RWPE2 (cell line): ENCODE results near the gene TMEM167B.

Source experiments
- ATAC-seq: fragments of 200-7000 bp; cut with Tn5 transposase; 3 replicates; pipeline ENCODE4 v1.9.1; 2021; ENCODE audit warnings: low read depth
- DNase-seq: peaks from one replicate; pipeline ENCODE4 v3.0.0-alpha.2; 2020; ENCODE audit warnings: low spot score
- H3K27ac ChIP-seq: fragments of 450-650 bp; 2 replicates; pipeline ENCODE4 v1.5.1; 2017; ENCODE audit warnings: mild to moderate bottlenecking; ENCODE audit not compliant: poor library complexity, severe bottlenecking
- H3K27me3 ChIP-seq: fragments of 250-450 bp; sonication (Bioruptor Pico); 2 replicates; pipeline ENCODE4 v1.5.1; 2021; ENCODE audit warnings: mild to moderate bottlenecking, moderate library complexity; ENCODE audit not compliant: insufficient read depth, poor library complexity, severe bottlenecking
- H3K36me3 ChIP-seq: fragments of 250-450 bp; sonication (Bioruptor Pico); 2 replicates; pipeline ENCODE4 v1.5.1; 2020; ENCODE audit warnings: low read depth, mild to moderate bottlenecking, moderate library complexity
- H3K4me1 ChIP-seq: fragments of 250-450 bp; sonication (Bioruptor Pico); 2 replicates; pipeline ENCODE4 v1.5.1; 2021; ENCODE audit warnings: mild to moderate bottlenecking, moderate library complexity; ENCODE audit not compliant: insufficient read depth, poor library complexity, severe bottlenecking
- H3K4me3 ChIP-seq: fragments of 250-450 bp; sonication (Bioruptor Pico); 2 replicates; pipeline ENCODE4 v1.5.1; 2021; ENCODE audit warnings: mild to moderate bottlenecking, moderate library complexity; ENCODE audit not compliant: severe bottlenecking
- H3K9me3 ChIP-seq: fragments of 250-450 bp; sonication (Bioruptor Pico); 2 replicates; pipeline ENCODE4 v1.5.1; 2021; ENCODE audit warnings: mild to moderate bottlenecking, moderate library complexity; ENCODE audit not compliant: severe bottlenecking
- TF ChIP-seq, protein P1 (sequence below): fragments of 450-650 bp; IDR thresholded peaks from one replicate; pipeline ENCODE4 v1.5.1; 2017; ENCODE audit warnings: mild to moderate bottlenecking, moderate library complexity; ENCODE audit not compliant: poor library complexity, severe bottlenecking

Gene TMEM167B

DNA sequence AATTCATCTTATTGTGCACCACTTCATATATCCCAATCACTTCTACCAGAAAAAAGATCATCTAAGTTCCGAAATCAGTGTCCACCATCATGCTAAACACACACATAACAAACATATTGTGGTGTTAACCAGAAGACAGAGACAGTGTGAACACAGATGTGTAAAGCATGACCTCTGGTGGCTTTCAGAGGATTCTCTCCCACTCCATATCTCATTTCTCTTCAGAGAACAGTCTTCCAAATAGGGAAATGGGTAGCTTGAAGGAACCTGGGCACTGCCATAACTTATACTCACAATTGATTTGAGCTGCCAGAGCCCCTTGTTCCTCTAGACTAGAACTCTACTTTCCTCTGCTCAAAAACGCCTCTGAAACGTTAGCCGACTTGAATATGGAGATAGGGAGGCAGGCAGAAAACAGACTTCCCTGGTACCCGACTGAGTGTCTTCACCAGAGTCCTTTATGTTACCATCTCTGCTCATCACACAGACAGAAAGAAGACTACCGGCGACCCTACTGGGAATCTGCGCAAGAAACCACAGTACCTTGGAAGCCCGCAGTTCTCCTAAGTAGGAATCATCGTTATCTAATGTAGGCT lies 21.6 kb downstream of the TMEM167B start:
- no peaks in the 10 kb centered on the region for H3K4me1 ChIP-seq
- DNase-seq (no peak), ATAC-seq (peak; percentile 53)
- no peak overlapping the region for H3K27ac ChIP-seq
- TF ChIP-seq, protein P1, sequence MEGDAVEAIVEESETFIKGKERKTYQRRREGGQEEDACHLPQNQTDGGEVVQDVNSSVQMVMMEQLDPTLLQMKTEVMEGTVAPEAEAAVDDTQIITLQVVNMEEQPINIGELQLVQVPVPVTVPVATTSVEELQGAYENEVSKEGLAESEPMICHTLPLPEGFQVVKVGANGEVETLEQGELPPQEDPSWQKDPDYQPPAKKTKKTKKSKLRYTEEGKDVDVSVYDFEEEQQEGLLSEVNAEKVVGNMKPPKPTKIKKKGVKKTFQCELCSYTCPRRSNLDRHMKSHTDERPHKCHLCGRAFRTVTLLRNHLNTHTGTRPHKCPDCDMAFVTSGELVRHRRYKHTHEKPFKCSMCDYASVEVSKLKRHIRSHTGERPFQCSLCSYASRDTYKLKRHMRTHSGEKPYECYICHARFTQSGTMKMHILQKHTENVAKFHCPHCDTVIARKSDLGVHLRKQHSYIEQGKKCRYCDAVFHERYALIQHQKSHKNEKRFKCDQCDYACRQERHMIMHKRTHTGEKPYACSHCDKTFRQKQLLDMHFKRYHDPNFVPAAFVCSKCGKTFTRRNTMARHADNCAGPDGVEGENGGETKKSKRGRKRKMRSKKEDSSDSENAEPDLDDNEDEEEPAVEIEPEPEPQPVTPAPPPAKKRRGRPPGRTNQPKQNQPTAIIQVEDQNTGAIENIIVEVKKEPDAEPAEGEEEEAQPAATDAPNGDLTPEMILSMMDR = no peak
- H3K27me3 ChIP-seq = peaks cover 37% of the 10 kb centered on the region
- no peaks in the 10 kb centered on the region for H3K9me3 ChIP-seq
- H3K4me3 ChIP-seq = no peak overlapping the region
- H3K36me3 ChIP-seq = no peaks in the 10 kb centered on the region

- H3K4me3 ChIP-seq = no peak overlapping the region
- peak; percentile 79 for ATAC-seq
- no peaks in the 10 kb centered on the region for H3K9me3 ChIP-seq
- H3K27ac ChIP-seq = no peak overlapping the region
- no peaks in the 10 kb centered on the region for H3K36me3 ChIP-seq
- peak; percentile 76 for DNase-seq
- H3K4me1 ChIP-seq = no peaks in the 10 kb centered on the region
- TF ChIP-seq, protein P1 = peak; percentile 88
- H3K27me3 ChIP-seq = peaks cover 37% of the 10 kb centered on the region
Observed at GRCh38 chr1:109112652-109113285, 22.2 kb downstream of the TMEM167B start.

- peak; percentile 60 for ATAC-seq
- H3K4me1 ChIP-seq = no peaks in the 10 kb centered on the region
- TF ChIP-seq, protein P1 = no peak
- no peak for DNase-seq
- H3K27ac ChIP-seq = no peak within 1 kb of the TSS
- H3K9me3 ChIP-seq = no peaks in the 10 kb centered on the region
- H3K4me3 ChIP-seq = peak within 1 kb of the TSS; percentile 29
- H3K27me3 ChIP-seq = peaks cover 37% of the 10 kb centered on the region
- no peaks in the 10 kb centered on the region for H3K36me3 ChIP-seq
Observed at GRCh38 chr1:109113590-109114341, 23.2 kb downstream of the TMEM167B start, which contains the start of gene ELAPOR1. ELAPOR1 (plus strand) TSS chr1:109114115; CDS start chr1:109114184, 69 bp downstream.

DNA sequence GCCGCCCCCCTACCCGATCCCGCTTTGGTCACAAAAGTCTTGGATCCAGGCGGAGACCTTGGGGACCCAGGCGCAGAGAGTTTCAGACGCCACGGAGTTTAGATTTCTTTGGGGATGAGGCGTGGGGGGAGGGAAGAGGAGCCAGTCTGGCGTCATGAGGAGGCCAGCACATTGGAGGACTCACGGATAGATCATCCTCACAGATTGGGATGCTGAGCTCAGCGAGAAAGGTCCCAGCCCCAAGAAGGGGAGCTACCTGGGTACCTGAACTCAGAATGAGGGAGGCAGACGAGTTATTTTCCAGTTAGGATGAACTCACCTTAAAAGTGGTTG lies 23.7 kb downstream of the TMEM167B start:
- TF ChIP-seq, protein P1 = no peak
- no peak overlapping the region for H3K27ac ChIP-seq
- H3K4me3 ChIP-seq = peak overlapping the region; percentile 29
- H3K4me1 ChIP-seq = no peaks in the 10 kb centered on the region
- ATAC-seq (peak; percentile 23; the same call in 1 of the 3 replicates), DNase-seq (no peak)
- no peaks in the 10 kb centered on the region for H3K36me3 ChIP-seq
- H3K27me3 ChIP-seq = peaks cover 37% of the 10 kb centered on the region
- H3K9me3 ChIP-seq = no peaks in the 10 kb centered on the region

- Histone ChIP-seq H3K4me3 (no peak overlapping the region), H3K36me3 (no peaks in the 10 kb centered on the region), H3K27ac (no peak overlapping the region), H3K4me1 (no peaks in the 10 kb centered on the region), H3K9me3 (no peaks in the 10 kb centered on the region), H3K27me3 (peaks cover 37% of the 10 kb centered on the region)
- ATAC-seq (no peak), DNase-seq (no peak)
- TF ChIP-seq, protein P1 = no peak
Observed at GRCh38 chr1:109115685-109116084, 25.1 kb downstream of the TMEM167B start.
